GM12875 (cell line): ENCODE data around the gene MUCL1.

Source experiments
- H3K4me3 ChIP-seq: one replicate; pipeline ENCODE4 v1.5.1; 2011; ENCODE audit warnings: low read depth, low read length, control low read depth
- CTCF ChIP-seq: IDR thresholded peaks from 2 replicates; pipeline ENCODE4 v1.5.1; 2011; ENCODE audit warnings: low read depth, mild to moderate bottlenecking, control low read depth, inconsistent platforms, low read length, moderate library complexity, borderline replicate concordance; ENCODE audit not compliant: insufficient read depth

MUCL1 gene

DNA sequence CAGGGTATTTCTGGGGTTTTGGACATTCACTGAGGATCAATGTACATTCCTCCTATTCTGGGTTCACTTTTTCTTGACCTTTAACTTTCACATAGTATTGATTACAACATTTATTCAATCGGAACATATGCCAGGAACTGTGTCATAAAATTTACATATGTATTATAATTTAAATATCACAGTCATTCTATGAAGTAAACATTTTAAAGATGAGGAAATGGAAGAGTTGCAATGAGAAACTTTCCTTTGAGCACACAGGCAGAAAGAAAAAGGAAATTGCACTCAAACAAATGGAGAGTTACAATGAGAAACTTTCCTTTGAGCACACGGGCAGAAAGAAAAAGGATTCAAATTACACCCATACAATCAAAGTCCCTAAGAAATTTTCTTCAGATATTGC lies 3.1 kb downstream of the MUCL1 start:
- TF ChIP-seq CTCF, result no peak
- H3K4me3 ChIP-seq, result no peak overlapping the region

- no peak overlapping the region for H3K4me3 ChIP-seq
- TF ChIP-seq CTCF, result no peak
Observed at GRCh38 chr12:54858562-54858961, 4.2 kb downstream of the MUCL1 start.

DNA sequence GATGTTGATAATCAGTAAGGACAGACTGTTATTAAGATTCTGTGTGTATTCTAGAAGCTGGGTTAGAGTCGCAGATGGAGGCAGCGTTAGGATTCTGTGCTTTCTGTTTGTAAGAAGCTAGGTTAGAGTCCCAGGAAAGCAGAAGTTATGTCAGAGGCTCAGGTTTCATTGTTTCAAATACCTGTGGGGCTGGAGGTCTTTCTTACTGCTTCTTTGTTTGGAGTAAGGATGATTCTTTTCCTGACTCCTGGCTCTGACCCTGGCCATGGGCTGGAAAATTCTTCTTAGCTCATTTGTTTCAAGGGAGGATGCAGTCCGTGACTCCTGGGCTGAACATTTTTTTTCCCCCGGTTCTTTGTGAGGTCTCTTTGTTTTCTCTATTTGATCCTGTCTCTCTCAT lies 5.2 kb downstream of the MUCL1 start:
- TF ChIP-seq CTCF, result no peak
- H3K4me3 ChIP-seq, result no peak overlapping the region

- H3K4me3 ChIP-seq, result no peak overlapping the region
- no peak for TF ChIP-seq CTCF
Observed at GRCh38 chr12:54861927-54862326, 7.6 kb downstream of the MUCL1 start.

DNA sequence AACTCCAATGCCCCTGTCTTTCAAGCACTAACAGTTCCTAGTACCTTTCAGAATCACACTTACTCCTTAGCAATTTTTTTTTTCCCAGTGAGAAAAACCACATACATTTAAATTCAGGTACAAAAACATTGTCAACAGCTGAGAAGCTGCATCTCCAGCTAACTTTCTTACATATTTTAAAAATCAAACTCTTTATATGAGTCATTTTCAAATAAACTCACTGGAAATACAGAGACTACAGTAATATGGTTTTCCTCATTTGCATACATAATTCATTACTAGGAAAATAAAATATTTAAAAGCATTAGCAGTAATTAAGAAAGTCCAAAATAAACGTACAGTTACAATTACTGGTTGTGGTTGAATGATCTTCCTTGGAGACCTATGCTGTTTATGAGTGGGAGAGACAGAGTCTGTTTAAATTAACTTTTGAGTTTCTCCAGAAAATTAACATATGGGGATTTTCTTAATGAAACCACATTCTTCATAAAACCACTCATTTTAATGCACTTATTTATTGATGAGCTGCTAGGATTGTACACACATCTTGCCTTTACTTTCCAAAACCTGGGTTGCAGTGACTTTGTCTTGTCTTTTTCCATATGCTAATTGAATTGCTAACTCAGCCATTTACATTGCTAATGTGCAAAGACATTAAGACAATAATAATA lies 9.8 kb downstream of the MUCL1 start:
- no peak for TF ChIP-seq CTCF
- H3K4me3 ChIP-seq, result no peak overlapping the region

- TF ChIP-seq CTCF, result no peak
- no peak overlapping the region for H3K4me3 ChIP-seq
Observed at GRCh38 chr12:54865683-54866324, 11.5 kb downstream of the MUCL1 start.

DNA sequence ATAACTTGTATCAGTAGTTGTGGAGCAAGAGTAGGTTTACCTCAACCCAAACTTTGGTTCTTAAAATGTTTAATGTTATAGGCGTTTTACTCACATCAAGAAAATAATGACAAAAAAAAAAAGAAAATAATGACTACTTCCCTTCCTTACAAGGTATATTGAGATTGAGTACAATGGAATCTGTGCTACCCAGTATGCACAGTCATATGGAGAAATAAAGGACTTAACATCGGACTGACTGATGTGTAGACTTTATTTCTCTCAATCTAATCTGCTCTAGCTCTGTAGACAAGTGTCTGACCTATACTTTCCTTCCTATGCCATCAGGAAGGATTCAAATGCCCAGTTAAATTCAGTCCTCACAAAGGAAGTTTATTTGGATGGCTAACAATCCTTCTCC lies 14.4 kb downstream of the MUCL1 start:
- no peak for TF ChIP-seq CTCF
- no peak overlapping the region for H3K4me3 ChIP-seq
